SK-N-SH treated with all-trans-retinoic acid at 6 μM for 48 hours (cell line): Measurements from ENCODE around the gene FOSB.

Experiments
- BACH2 ChIP-seq: fragments of 250-450 bp; sonication (Bioruptor Pico); IDR thresholded peaks from 2 replicates; pipeline ENCODE4 v1.9.0; 2021; ENCODE audit warnings: mild to moderate bottlenecking, borderline replicate concordance
- TCF4 ChIP-seq: fragments of 250-450 bp; sonication (Bioruptor Pico); IDR thresholded peaks from 2 replicates; pipeline ENCODE4 v1.8.0; 2021; ENCODE audit warnings: mild to moderate bottlenecking, moderate library complexity, borderline replicate concordance
- ZNF565 ChIP-seq: fragments of 450-650 bp; formaldehyde crosslinking; conservative IDR thresholded peaks from 2 replicates; pipeline ENCODE4 v1.5.0; 2020; ENCODE audit warnings: low read depth, mild to moderate bottlenecking, moderate library complexity
- TF ChIP-seq, protein P1 (sequence below): fragments of 250-450 bp; sonication (Bioruptor Pico); IDR thresholded peaks from 2 replicates; pipeline ENCODE4 v1.8.0; 2020; ENCODE audit warnings: mild to moderate bottlenecking, moderate library complexity, borderline replicate concordance

DNA sequence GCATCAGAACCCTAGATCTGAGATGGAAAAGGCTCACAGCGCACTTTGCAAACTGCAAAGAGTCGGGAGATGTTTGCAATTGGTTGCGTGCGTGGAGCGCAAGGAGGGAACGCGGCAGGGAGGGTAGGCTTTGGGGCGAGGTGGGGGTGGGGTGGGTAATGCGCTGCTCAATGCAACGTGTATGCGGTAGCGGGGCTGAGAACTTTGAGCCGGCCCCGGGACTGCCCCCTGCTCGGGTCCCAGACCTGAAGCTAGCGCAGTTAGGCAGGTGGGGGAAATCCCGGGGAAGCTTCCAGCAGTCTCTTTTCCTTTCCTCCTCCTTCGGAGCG is 971 bp downstream of the FOSB start:
- TF ChIP-seq BACH2 (no peak), TCF4 (no peak), ZNF565 (no peak)
- TF ChIP-seq, protein P1, sequence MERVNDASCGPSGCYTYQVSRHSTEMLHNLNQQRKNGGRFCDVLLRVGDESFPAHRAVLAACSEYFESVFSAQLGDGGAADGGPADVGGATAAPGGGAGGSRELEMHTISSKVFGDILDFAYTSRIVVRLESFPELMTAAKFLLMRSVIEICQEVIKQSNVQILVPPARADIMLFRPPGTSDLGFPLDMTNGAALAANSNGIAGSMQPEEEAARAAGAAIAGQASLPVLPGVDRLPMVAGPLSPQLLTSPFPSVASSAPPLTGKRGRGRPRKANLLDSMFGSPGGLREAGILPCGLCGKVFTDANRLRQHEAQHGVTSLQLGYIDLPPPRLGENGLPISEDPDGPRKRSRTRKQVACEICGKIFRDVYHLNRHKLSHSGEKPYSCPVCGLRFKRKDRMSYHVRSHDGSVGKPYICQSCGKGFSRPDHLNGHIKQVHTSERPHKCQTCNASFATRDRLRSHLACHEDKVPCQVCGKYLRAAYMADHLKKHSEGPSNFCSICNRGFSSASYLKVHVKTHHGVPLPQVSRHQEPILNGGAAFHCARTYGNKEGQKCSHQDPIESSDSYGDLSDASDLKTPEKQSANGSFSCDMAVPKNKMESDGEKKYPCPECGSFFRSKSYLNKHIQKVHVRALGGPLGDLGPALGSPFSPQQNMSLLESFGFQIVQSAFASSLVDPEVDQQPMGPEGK (CRISPR knock-in tag), result no peak
